ENCODE results near the gene PHLDB3. TPM values are rescaled to one million over a fixed set of nuclear protein-coding genes. Genes with fewer than 3 reads are reported as not detected.

Gene PHLDB3
- total and polyA plus RNA-seq, 2 of the 13 experiments (the other 11 are each of a cell fraction or from before 2014, with no cell fraction given) = 11.3 to 14.5 TPM

DNA sequence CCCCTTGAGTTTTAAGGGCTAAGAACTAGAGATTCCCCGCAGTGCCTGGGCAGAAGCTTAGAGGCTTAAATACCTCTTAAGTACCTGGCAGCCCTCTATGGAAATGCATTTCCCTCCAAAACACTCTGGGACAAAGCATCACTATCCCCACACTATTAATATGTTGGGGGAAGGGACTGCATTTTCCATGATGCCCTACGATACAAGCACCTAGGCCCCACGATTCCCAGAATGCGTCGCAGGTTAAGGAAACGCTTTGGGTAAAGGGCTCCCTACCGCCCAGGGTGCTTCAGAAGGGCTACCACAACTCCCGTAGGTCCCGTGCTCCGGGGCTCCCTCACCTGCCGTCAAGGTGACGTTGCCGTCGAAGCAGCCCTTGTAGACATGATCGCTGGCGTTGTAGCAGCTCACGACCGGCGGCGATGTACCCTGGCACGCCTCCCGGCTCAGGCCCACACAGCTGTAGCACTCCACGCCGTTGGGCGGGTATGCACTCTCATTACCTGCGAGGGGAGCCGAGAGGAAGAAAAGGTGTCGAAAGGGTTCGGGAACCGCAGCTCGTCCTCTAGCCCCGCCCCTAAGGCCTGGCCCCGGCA lies 41.7 kb downstream of the PHLDB3 start (continued):
- TF ChIP-seq, protein P1, sequence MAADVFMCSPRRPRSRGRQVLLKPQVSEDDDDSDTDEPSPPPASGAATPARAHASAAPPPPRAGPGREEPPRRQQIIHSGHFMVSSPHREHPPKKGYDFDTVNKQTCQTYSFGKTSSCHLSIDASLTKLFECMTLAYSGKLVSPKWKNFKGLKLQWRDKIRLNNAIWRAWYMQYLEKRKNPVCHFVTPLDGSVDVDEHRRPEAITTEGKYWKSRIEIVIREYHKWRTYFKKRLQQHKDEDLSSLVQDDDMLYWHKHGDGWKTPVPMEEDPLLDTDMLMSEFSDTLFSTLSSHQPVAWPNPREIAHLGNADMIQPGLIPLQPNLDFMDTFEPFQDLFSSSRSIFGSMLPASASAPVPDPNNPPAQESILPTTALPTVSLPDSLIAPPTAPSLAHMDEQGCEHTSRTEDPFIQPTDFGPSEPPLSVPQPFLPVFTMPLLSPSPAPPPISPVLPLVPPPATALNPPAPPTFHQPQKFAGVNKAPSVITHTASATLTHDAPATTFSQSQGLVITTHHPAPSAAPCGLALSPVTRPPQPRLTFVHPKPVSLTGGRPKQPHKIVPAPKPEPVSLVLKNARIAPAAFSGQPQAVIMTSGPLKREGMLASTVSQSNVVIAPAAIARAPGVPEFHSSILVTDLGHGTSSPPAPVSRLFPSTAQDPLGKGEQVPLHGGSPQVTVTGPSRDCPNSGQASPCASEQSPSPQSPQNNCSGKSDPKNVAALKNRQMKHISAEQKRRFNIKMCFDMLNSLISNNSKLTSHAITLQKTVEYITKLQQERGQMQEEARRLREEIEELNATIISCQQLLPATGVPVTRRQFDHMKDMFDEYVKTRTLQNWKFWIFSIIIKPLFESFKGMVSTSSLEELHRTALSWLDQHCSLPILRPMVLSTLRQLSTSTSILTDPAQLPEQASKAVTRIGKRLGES (CRISPR knock-in tag; IDR thresholded peaks at IDR 0.05; ENCODE audit: borderline replicate concordance) = no peak
- TF ChIP-seq, protein P2, sequence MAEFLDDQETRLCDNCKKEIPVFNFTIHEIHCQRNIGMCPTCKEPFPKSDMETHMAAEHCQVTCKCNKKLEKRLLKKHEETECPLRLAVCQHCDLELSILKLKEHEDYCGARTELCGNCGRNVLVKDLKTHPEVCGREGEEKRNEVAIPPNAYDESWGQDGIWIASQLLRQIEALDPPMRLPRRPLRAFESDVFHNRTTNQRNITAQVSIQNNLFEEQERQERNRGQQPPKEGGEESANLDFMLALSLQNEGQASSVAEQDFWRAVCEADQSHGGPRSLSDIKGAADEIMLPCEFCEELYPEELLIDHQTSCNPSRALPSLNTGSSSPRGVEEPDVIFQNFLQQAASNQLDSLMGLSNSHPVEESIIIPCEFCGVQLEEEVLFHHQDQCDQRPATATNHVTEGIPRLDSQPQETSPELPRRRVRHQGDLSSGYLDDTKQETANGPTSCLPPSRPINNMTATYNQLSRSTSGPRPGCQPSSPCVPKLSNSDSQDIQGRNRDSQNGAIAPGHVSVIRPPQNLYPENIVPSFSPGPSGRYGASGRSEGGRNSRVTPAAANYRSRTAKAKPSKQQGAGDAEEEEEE (CRISPR knock-in tag; IDR thresholded peaks at IDR 0.05; ENCODE audit: borderline replicate concordance) = peak; percentile 8; the same call in 1 of the 2 replicates
- TF ChIP-seq ZNF670 (CRISPR knock-in tag; IDR thresholded peaks at IDR 0.05; ENCODE audit: borderline replicate concordance) (no peak), LCORL (IDR thresholded peaks at IDR 0.05) (no peak), LCORL (CRISPR knock-in tag; IDR thresholded peaks at IDR 0.05) (peak; percentile 10; the same call in 1 of the 2 replicates), BORCS8-MEF2B (CRISPR knock-in tag; IDR thresholded peaks at IDR 0.05) (0 out of 2 replicates have a peak, but pooled peaks have one; percentile 44), SP140L (CRISPR knock-in tag; IDR thresholded peaks at IDR 0.05; ENCODE audit: borderline replicate concordance) (no peak), LBX2 (CRISPR knock-in tag; IDR thresholded peaks at IDR 0.05; ENCODE audit: borderline replicate concordance) (peak; percentile 34; the same call in 1 of the 2 replicates), TMF1 (CRISPR knock-in tag; IDR thresholded peaks at IDR 0.05; ENCODE audit: low read depth) (0 out of 2 replicates have a peak, but pooled peaks have one; percentile 19), PPARG (CRISPR knock-in tag; conservative IDR thresholded peaks at IDR 0.05) (no peak), ZNF747 (CRISPR knock-in tag; IDR thresholded peaks at IDR 0.05; ENCODE audit: borderline replicate concordance) (0 out of 2 replicates have a peak, but pooled peaks have one; percentile 10), SPEN (CRISPR knock-in tag; IDR thresholded peaks at IDR 0.05; ENCODE audit: low read depth) (peak; percentile 73; the same call in 1 of the 2 replicates)
- TF ChIP-seq, protein P3, sequence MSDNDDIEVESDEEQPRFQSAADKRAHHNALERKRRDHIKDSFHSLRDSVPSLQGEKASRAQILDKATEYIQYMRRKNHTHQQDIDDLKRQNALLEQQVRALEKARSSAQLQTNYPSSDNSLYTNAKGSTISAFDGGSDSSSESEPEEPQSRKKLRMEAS (IDR thresholded peaks at IDR 0.05) = peak; percentile 23; the same call in 1 of the 2 replicates
- TF ChIP-seq, protein P4, sequence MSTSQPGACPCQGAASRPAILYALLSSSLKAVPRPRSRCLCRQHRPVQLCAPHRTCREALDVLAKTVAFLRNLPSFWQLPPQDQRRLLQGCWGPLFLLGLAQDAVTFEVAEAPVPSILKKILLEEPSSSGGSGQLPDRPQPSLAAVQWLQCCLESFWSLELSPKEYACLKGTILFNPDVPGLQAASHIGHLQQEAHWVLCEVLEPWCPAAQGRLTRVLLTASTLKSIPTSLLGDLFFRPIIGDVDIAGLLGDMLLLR (CRISPR knock-in tag; IDR thresholded peaks at IDR 0.05) = 0 out of 2 replicates have a peak, but pooled peaks have one; percentile 31
